Activated CD8-positive, alpha-beta memory T cell treated with anti-CD3 and anti-CD28 coated beads for 36 hours (primary cell): ENCODE data around the gene RASSF5. TPM values are rescaled to one million over a fixed set of nuclear protein-coding genes. Genes with fewer than 3 reads are reported as not detected.

ENCODE experiments used
- CTCF ChIA-PET: fragments of 350-600 bp; sonication (Branson Sonifier 250); formaldehyde crosslinking; loops from one replicate; lab custom pipeline; 2021; ENCODE audit warnings: antibody characterized with exemption; lab: Charles Lee
- POLR2A ChIA-PET: fragments of 350-600 bp; sonication (Branson Sonifier 250); formaldehyde crosslinking; loops from one replicate; lab custom pipeline; 2021; ENCODE audit warnings: antibody characterized with exemption; lab: Charles Lee
- total RNA-seq, 2 experiments: library from RNA; stranded (reverse); gene quantifications; one replicate each; pipeline ENCODE4 v1.2.3, GENCODE V29; 2021

The RASSF5 gene
- total RNA-seq, 2 experiments from 2014 or later = 198 to 199 TPM

- ChIA-PET POLR2A (interaction anchor here (0.7 to 13.6 kb wide), 5 partner anchors 9 to 45 kb away, joined by 3 to 253 read pairs (median 3); partner anchors contain the start of gene EIF2D), CTCF (interaction anchor here (1.0 to 21.1 kb wide), 4 partner anchors 10 to 22 kb away, joined by 3 to 417 read pairs (median 16); no protein-coding TSS in a partner anchor)
Observed at GRCh38 chr1:206566999-206567398, 59.7 kb downstream of the RASSF5 start.

DNA sequence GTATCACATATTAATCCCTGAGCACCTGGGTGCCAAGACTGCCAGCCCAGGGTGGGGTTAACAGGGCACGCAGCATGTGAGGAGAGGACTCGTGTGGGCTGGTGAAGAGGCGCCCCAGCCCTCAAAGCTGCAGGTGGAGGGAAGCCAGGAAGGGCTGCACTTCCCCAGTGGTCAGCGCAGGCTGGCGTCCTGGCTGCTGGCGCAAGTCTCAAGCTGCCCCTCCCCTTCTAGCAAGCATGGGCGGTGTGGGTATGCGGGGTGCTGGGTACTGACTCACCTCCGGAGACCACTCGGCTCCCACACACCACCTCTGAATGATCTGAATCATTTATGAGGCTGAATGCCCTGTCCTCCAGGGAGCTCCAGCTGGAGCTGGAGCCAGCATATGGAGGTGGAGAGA, 60.9 kb downstream of the RASSF5 start:
- ChIA-PET CTCF (interaction anchor here (0.9 to 21.1 kb wide), 6 partner anchors 8 to 96 kb away, joined by 3 to 417 read pairs (median 12); no protein-coding TSS in a partner anchor), POLR2A (interaction anchor here (1.2 to 3.2 kb wide), 4 partner anchors 8 to 12 kb away, joined by 3 to 17 read pairs (median 6); no protein-coding TSS in a partner anchor)

DNA sequence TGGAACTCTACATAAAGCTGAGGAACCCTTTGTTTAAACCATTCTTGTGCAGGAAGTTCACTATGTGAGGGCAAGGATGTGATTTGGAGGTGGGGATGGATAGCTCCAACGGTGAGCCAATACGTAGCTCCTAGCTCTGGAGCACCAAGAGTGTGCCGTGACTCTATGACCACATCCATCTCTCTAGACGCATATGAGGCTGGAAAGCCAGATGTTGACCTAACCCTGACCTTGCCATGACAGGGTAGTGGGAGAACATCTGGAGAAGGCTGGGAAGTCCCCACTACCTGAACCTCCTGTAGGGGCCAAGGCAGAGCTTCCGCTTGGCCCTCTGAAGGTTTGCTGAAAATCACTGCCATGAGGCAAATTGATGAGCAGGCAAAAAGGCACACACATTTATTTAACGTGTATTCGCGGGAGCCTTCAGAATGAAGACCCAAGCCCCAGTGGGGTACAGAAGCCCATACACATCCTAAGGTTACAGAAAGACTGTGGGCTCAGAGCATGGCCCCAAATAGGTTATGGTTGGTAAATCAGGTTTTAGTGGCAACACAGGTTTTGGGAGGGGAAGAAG, 61.5 kb downstream of the RASSF5 start:
- ChIA-PET CTCF (interaction anchor here (1.2 to 21.1 kb wide), 4 partner anchors 9 to 95 kb away, joined by 3 to 417 read pairs (median 16); no protein-coding TSS in a partner anchor), POLR2A (interaction anchor here (1.2 to 3.2 kb wide), 4 partner anchors 9 to 13 kb away, joined by 3 to 17 read pairs (median 6); no protein-coding TSS in a partner anchor)

- ChIA-PET POLR2A (interaction anchor here (1.2 to 2.4 kb wide), 2 partner anchors 9 to 10 kb away, joined by 3 to 9 read pairs; no protein-coding TSS in a partner anchor), CTCF (interaction anchor here (2.3 to 21.1 kb wide), 3 partner anchors 10 to 13 kb away, joined by 12 to 417 read pairs (median 20); no protein-coding TSS in a partner anchor)
Observed at GRCh38 chr1:206569556-206569955, 62.2 kb downstream of the RASSF5 start.

DNA sequence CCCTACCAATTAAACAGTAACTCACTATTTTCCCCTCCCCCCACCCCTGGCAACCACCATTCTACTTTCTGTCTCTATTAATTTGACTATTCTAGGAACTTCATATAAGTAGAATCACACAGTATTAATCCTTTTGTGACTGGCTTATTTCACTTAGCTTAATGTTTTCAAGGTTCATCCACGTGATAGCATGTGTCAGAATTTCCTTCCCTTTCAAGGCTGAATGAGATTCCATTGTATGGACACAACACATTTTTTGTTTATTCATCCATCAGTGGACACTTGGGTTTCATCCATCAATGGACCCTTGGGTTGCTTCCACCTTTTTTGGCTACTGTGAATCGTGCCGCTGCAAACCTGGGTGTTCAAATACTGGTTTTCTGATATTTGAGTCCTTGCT, 63.2 kb downstream of the RASSF5 start:
- ChIA-PET POLR2A (no interaction called here), CTCF (interaction anchor here (19.2 to 21.1 kb wide), 2 partner anchors 10 to 11 kb away, joined by 417 read pairs; no protein-coding TSS in a partner anchor)

GRCh38 chr1:206572835-206573234, 65.5 kb downstream of the RASSF5 start:
- ChIA-PET POLR2A (interaction anchor here (10.1 kb wide), 1 partner anchor 12 kb away, joined by 253 read pairs; no protein-coding TSS in a partner anchor), CTCF (interaction anchor here (1.6 to 19.2 kb wide), 4 partner anchors 10 to 30 kb away, joined by 3 to 417 read pairs (median 6); no protein-coding TSS in a partner anchor)

GRCh38 chr1:206573319-206573718, 66.0 kb downstream of the RASSF5 start:
- CTCF ChIA-PET = interaction anchor here (1.6 to 19.2 kb wide), 4 partner anchors 10 to 30 kb away, joined by 3 to 417 read pairs (median 6); no protein-coding TSS in a partner anchor
- POLR2A ChIA-PET = interaction anchor here (0.5 to 10.1 kb wide), 2 partner anchors 9 to 13 kb away, joined by 8 to 253 read pairs; no protein-coding TSS in a partner anchor

GRCh38 chr1:206573762-206574161, 66.4 kb downstream of the RASSF5 start:
- POLR2A ChIA-PET = interaction anchor here (0.5 to 10.1 kb wide), 2 partner anchors 8 to 13 kb away, joined by 8 to 253 read pairs; no protein-coding TSS in a partner anchor
- CTCF ChIA-PET = interaction anchor here (1.6 to 19.2 kb wide), 4 partner anchors 10 to 31 kb away, joined by 3 to 417 read pairs (median 6); no protein-coding TSS in a partner anchor

- POLR2A ChIA-PET = interaction anchor here (0.6 to 10.1 kb wide), 3 partner anchors 15 to 85 kb away, joined by 4 to 253 read pairs (median 5); no protein-coding TSS in a partner anchor
- CTCF ChIA-PET = interaction anchor here (0.7 to 19.2 kb wide), 5 partner anchors 9 to 89 kb away, joined by 3 to 417 read pairs (median 3); no protein-coding TSS in a partner anchor
Observed at GRCh38 chr1:206575165-206575893, 68.0 kb downstream of the RASSF5 start.

DNA sequence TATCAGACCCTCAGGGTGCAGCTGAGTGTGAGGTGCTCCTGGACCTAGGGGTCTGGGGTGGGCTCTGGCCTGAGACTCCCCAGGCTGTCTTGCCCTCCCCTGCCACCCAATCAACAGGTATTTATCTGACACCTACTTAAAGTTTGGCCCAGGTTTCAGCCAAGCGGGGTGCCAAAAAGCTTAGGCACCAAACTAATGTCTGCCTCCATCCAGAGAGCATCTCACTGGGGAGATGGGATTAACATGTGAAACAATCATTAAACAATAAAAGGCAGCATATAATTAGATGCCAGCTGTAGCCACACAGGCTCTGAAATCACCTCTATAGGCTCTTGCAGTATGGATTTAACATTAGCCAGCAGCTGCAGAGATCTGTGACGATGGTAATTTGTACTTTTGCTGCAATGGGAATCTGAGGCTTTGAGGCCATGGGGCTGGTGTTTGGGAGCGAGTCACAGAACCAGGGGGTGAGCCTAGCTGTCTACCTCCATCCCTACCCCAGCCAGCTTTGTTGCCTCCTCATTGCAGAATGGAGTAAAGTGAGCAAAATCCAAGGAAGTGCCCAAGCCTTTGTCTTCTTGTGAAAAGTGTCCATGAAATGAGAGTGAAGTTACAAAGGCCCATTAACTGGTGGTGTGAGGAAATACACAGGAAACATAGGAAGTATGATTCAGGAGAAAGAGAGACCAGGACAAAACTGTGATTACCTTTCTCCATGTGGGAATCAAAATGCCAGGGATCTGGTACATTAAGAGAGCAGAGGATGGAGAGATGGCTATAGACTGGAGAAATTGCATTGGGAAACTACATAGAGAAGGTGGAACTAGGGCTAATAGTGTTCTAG, 68.8 kb downstream of the RASSF5 start:
- CTCF ChIA-PET = interaction anchor here (0.7 to 19.2 kb wide), 6 partner anchors 8 to 88 kb away, joined by 3 to 417 read pairs (median 3); no protein-coding TSS in a partner anchor
- POLR2A ChIA-PET = interaction anchor here (0.6 to 10.1 kb wide), 3 partner anchors 16 to 85 kb away, joined by 4 to 253 read pairs (median 5); no protein-coding TSS in a partner anchor

DNA sequence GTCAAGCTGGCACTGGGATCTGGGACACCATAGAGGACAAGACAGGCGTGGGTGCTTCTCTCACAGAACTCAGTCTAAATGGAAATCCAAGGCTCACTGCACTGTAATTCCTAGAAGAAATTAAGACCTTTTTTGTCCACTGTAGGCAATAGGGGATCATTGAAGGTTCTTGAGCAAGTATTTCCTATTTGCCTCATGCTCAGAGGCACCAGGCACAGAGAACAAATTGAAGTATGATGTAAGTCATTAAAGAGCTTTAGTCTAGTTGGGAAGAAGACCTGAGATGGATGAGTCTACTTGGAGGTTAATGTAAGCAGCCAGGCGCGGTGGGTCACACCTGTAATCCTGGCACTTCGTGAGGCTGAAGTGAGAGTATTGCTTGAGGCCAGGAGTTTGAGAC, 70.3 kb downstream of the RASSF5 start:
- ChIA-PET CTCF (interaction anchor here (0.7 to 19.2 kb wide), 7 partner anchors 18 to 107 kb away, joined by 3 to 417 read pairs (median 4); partner anchors contain the start of genes DYRK3 and EIF2D), POLR2A (interaction anchor here (0.6 to 10.1 kb wide), 5 partner anchors 9 to 472 kb away, joined by 5 to 253 read pairs (median 6); no protein-coding TSS in a partner anchor)

DNA sequence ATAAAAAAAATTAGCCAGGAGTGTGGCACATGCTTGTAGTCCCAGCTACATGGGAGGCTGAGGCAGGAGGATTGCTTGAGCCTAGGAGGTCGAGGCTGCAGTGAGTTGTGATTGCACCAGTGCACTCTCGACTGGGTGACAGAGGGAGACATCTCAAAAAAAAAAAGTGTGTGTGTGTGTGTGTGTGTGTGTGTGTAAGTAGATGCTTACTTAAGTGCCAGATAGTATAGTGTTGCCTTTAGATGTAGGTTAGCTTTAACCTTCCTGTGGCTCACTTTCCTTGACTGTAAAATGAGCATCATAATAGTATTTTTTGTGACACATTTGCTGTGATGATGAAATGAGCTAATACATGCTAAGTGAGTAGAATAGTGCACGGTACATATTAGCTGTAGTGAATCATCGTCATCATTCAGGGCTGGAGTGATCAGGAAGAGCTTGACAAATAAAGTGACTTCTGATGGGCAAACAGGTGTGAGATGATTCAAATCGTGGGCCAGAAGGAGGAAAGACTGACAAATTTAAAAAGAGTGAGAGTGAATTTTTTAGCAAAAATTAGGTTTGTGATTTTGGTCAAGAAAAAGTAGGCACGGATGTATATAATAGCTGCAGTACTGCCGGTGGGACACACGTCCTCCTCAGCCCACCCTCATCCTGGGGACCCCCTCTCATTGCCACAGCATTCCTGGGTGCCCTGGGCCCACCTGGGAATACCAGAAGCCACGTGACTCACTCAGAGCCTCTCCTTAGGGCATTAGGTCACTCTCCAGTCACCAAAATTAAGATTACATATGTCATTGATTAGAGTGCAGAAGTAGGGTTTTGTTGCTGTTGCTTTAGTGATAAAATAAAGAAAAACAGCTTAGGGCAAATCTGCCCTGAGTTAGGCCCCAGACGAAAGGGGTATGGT, 71.0 kb downstream of the RASSF5 start:
- POLR2A ChIA-PET = interaction anchor here (0.6 to 10.1 kb wide), 7 partner anchors 10 to 471 kb away, joined by 3 to 253 read pairs (median 6); partner anchors contain the start of gene EIF2D
- CTCF ChIA-PET = interaction anchor here (0.7 to 19.2 kb wide), 8 partner anchors 18 to 107 kb away, joined by 3 to 417 read pairs (median 4); partner anchors contain the start of genes DYRK3 and EIF2D

DNA sequence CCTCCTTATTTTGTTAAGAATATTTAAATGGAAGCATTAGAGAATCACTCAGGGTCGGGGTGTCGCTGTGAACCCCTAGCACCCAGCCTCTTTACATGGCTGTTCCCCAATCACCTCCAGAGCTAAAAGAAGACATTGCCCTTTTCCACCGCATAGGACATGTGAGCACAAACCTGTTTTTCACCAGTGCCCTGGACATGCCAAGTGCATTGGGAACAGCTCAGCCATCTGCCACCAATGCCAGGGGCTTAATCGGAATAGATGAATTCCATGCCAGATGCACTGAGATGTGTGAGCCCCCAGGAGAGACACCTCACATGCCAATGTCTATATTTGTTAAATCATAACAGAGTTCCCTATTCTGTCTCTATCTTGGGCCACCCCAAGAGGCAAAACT, 71.6 kb downstream of the RASSF5 start:
- CTCF ChIA-PET = interaction anchor here (0.8 to 19.2 kb wide), 6 partner anchors 19 to 108 kb away, joined by 3 to 417 read pairs (median 9); partner anchors contain the start of genes DYRK3 and EIF2D
- POLR2A ChIA-PET = interaction anchor here (0.7 to 10.1 kb wide), 3 partner anchors 12 to 33 kb away, joined by 3 to 253 read pairs (median 14); partner anchors contain the start of gene EIF2D

GRCh38 chr1:206579747-206580437, 72.6 kb downstream of the RASSF5 start:
- ChIA-PET POLR2A (interaction anchor here (0.7 to 10.1 kb wide), 6 partner anchors 9 to 56 kb away, joined by 3 to 253 read pairs (median 4); partner anchors contain the start of gene DYRK3), CTCF (interaction anchor here (1.4 to 19.2 kb wide), 5 partner anchors 9 to 114 kb away, joined by 4 to 417 read pairs (median 14); partner anchors contain the start of gene EIF2D)
